Endothelial cell of umbilical vein (primary cell): ENCODE data around the gene MCRIP2. TPM values are rescaled to one million over a fixed set of nuclear protein-coding genes. Genes with fewer than 3 reads are reported as not detected.

Experiments
- BruUV-seq: library from RNA; stranded (reverse); fragments of 400-500 nt; replicated peaks from 2 replicates; lab custom pipeline; 2021; lab: Mats Ljungman, UMichigan
- CTCF ChIA-PET: fragments of 300-600, 350-600 bp; sonication (Branson Sonifier 250); formaldehyde crosslinking; loops from one replicate; lab custom pipeline; 2021; ENCODE audit warnings: antibody characterized with exemption, inconsistent platforms; lab: Charles Lee
- POLR2A ChIA-PET: fragments of 300-600, 350-600 bp; sonication (Branson Sonifier 250); formaldehyde crosslinking; loops from one replicate; lab custom pipeline; 2021; ENCODE audit warnings: antibody characterized with exemption, inconsistent platforms; lab: Charles Lee
- DNase-seq: peaks from one replicate; pipeline ENCODE4 v3.0.0-alpha.2; 2011; ENCODE audit warnings: low read depth, low spot score
- FAIRE-seq: peaks from 2 replicates; lab custom pipeline; 2011; peaks lifted over from hg19 to GRCh38; lab: Jason Lieb, UNC
- H2AFZ ChIP-seq: 2 replicates; pipeline ENCODE4 v1.6.0; 2012; ENCODE audit warnings: low read depth, low read length, control low read depth, inconsistent platforms
- H3K27ac ChIP-seq: 2 replicates; pipeline ENCODE4 v1.5.1; 2011; ENCODE audit warnings: low read depth, mild to moderate bottlenecking, control low read depth, low read length, moderate library complexity; ENCODE audit not compliant: insufficient read depth
- H3K27me3 ChIP-seq, 2 experiments: 2 replicates each; pipeline versions ENCODE4 v1.6.0 to v1.6.1; 2011; ENCODE audit warnings: low read length in 2 of 2, mixed read lengths in 1 of 2; ENCODE audit not compliant: control insufficient read depth in 2 of 2, insufficient read depth in 2 of 2
- H3K36me3 ChIP-seq, 2 experiments: 2 replicates in 1 of 2; 3 replicates in 1 of 2; pipeline ENCODE4 v1.5.1; 2011; ENCODE audit warnings: low read length in 2 of 2, mild to moderate bottlenecking in 1 of 2, moderate library complexity in 1 of 2; ENCODE audit not compliant: control insufficient read depth in 2 of 2, insufficient read depth in 2 of 2; ENCODE audit errors: extremely low read depth in 1 of 2
- H3K4me1 ChIP-seq: 3 replicates; pipeline ENCODE4 v1.5.1; 2011; ENCODE audit warnings: mild to moderate bottlenecking, low read length; ENCODE audit not compliant: control insufficient read depth, insufficient read depth; ENCODE audit errors: extremely low read depth
- H3K4me2 ChIP-seq: 2 replicates; pipeline ENCODE4 v1.6.1; 2011; ENCODE audit warnings: low read length, control low read depth, mixed read lengths; ENCODE audit not compliant: insufficient read depth
- H3K4me3 ChIP-seq, 3 experiments: fragments of 200-600 bp in 1 of 3; sonication (generic), shearing (Covaris generic) in 1 of 3; replicated peaks in 1 of 3; 2 replicates each; pipeline ENCODE4 v1.5.1; 2011 to 2016; ENCODE audit warnings: control low read depth in 3 of 3, low read length in 3 of 3, mild to moderate bottlenecking in 2 of 3, inconsistent platforms in 1 of 3, low read depth in 1 of 3, moderate library complexity in 1 of 3; ENCODE audit not compliant: insufficient read depth in 1 of 3
- H3K79me2 ChIP-seq: 2 replicates; pipeline ENCODE4 v1.6.0; 2012; ENCODE audit warnings: low read length, inconsistent platforms; ENCODE audit not compliant: control insufficient read depth, insufficient read depth
- H3K9ac ChIP-seq: replicated peaks from 2 replicates; pipeline ENCODE3; 2011; ENCODE audit warnings: low read length, control low read depth; ENCODE audit not compliant: insufficient read depth; ENCODE audit errors: extremely low read depth
- H3K9me1 ChIP-seq: replicated peaks from 3 replicates; pipeline ENCODE4 v1.6.0; 2011; ENCODE audit warnings: mild to moderate bottlenecking, low read length; ENCODE audit not compliant: control insufficient read depth, insufficient read depth; ENCODE audit errors: extremely low read depth
- H3K9me3 ChIP-seq: replicated peaks from 2 replicates; pipeline ENCODE4 v1.5.1; 2012; ENCODE audit warnings: low read length, inconsistent platforms; ENCODE audit not compliant: control insufficient read depth, insufficient read depth
- H4K20me1 ChIP-seq: replicated peaks from 2 replicates; pipeline ENCODE3; 2011; ENCODE audit warnings: mild to moderate bottlenecking, low read length; ENCODE audit not compliant: control insufficient read depth, insufficient read depth; ENCODE audit errors: extremely low read depth
- CTCF ChIP-seq, 2 donors: IDR thresholded peaks; 1 replicate in 1 of 2; 2 replicates in 1 of 2; pipeline ENCODE4 v1.5.1; 2011; ENCODE audit warnings: low read length in 2 of 2, mild to moderate bottlenecking in 2 of 2, moderate library complexity in 2 of 2, control low read depth in 1 of 2, inconsistent platforms in 1 of 2, low read depth in 1 of 2; ENCODE audit not compliant: insufficient read depth in 1 of 2; ENCODE audit errors: extremely low read depth in 1 of 2
- EZH2 ChIP-seq: IDR thresholded peaks from 2 replicates; pipeline ENCODE4 v1.6.1; 2012; ENCODE audit warnings: borderline replicate concordance, low read depth, mild to moderate bottlenecking, moderate library complexity, low read length, inconsistent platforms; ENCODE audit not compliant: severe bottlenecking
- FOS ChIP-seq: IDR thresholded peaks from 2 replicates; pipeline ENCODE4 v1.6.1; 2011; ENCODE audit warnings: mild to moderate bottlenecking, low read length, moderate library complexity, borderline replicate concordance; ENCODE audit not compliant: insufficient read depth
- GATA2 ChIP-seq: IDR thresholded peaks from 2 replicates; pipeline ENCODE4 v1.7.0; 2011; ENCODE audit warnings: low read depth, mild to moderate bottlenecking, moderate library complexity, mixed read lengths, low read length; ENCODE audit not compliant: insufficient read length, insufficient read depth
- JUN ChIP-seq: IDR thresholded peaks from 2 replicates; pipeline ENCODE4 v1.6.1; 2011; ENCODE audit warnings: borderline replicate concordance, low read depth; ENCODE audit not compliant: insufficient read length, insufficient read depth
- MAX ChIP-seq: IDR thresholded peaks from 2 replicates; pipeline ENCODE4 v1.6.1; 2011; ENCODE audit not compliant: insufficient read depth, insufficient read length
- MYC ChIP-seq: IDR thresholded peaks from one replicate; pipeline ENCODE4 v1.6.1; 2011; ENCODE audit warnings: mild to moderate bottlenecking, low read depth, low read length
- POLR2A ChIP-seq: IDR thresholded peaks from 2 replicates; pipeline ENCODE4 v1.6.1; 2012; ENCODE audit warnings: low read depth, mild to moderate bottlenecking, control low read depth, low read length
- POLR2AphosphoS5 ChIP-seq: IDR thresholded peaks from 2 replicates; pipeline ENCODE4 v1.6.1; 2012; ENCODE audit warnings: low read depth, mild to moderate bottlenecking, control low read depth, low read length, moderate library complexity; ENCODE audit not compliant: insufficient read depth
- dilution Hi-C: fragments of 300-500 bp; cut with MboI; formaldehyde crosslinking; loops from one replicate; pipeline ENCODE4 v1.15.0; 2019; ENCODE audit warnings: low sequenced_read_pairs; ENCODE audit not compliant: extremely low pct_ligation_motif_present
- intact Hi-C: fragments of 100-400 bp; cut with micrococcal nuclease; formaldehyde crosslinking; loops from one replicate; pipeline ENCODE4 v1.10.0; 2022
- polyA plus RNA-seq, 4 experiments: library from polyadenylated mRNA; depleted of rRNA in 3 of 4; stranded (reverse) in 3 of 4; unstranded in 1 of 4; fragments of >200 nt; gene quantifications; 2 replicates each; pipeline versions ENCODE4 v1.2.1 to v1.2.3, GENCODE V29; 2011 to 2012; ENCODE audit warnings: missing spikeins in 1 of 4
- total RNA-seq: library from RNA; stranded (reverse); gene quantifications from 2 replicates; pipeline ENCODE4 v1.2.3, GENCODE V29; 2021

The MCRIP2 gene
- total and polyA plus RNA-seq, 2 donors (not counting 3 experiments of a cell fraction or from before 2014, with no cell fraction given): 17.1 to 18.9 TPM

- Histone ChIP-seq H3K36me3 (no peaks in the 10 kb centered on the region), H3K9me3 (no peaks in the 10 kb centered on the region), H3K79me2 (peaks cover 1% of the 10 kb centered on the region), H3K4me3 (no peak overlapping the region), H3K27me3 (no peaks in the 10 kb centered on the region), H3K4me1 (no peaks in the 10 kb centered on the region), H4K20me1 (no peaks in the 10 kb centered on the region), H3K4me2 (no peak overlapping the region), H3K27ac (no peak overlapping the region), H3K9ac (no peak overlapping the region), H2AFZ (no peak overlapping the region), H3K9me1 (no peaks in the 10 kb centered on the region)
- TF ChIP-seq POLR2A: no peak
- no peak for TF ChIP-seq MAX
- no peak for TF ChIP-seq FOS
- no peak for TF ChIP-seq POLR2AphosphoS5
- no peak for TF ChIP-seq EZH2
- no peak for TF ChIP-seq JUN
- no peak for TF ChIP-seq MYC
- no peak for TF ChIP-seq CTCF (IDR thresholded peaks at IDR 0.05; ENCODE audit: extremely low read depth in 1 of 2, insufficient read depth in 1 of 2, low read depth in 1 of 2, low read length in 2 of 2)
- TF ChIP-seq GATA2: no peak
- intact Hi-C loops: no loop called here
- dilution Hi-C loops: no loop called here
- CTCF ChIA-PET: no interaction called here
- DNase-seq (no peak), FAIRE-seq (no peak)
- POLR2A ChIA-PET: no interaction called here
- no TSS peak for BruUV-seq
Observed at GRCh38 chr16:603933-604332, 37.7 kb upstream of the MCRIP2 start.
